Stimulated activated CD8-positive, alpha-beta memory T cell treated with anti-CD3 and anti-CD28 coated beads, Interleukin-15, amount 100 ng/mL, for 48 hours (primary cell): ENCODE measurements around the gene MMUT.
A peak's percentile ranks its signal among the peaks of the same experiment; 100 is the strongest.
"Not testable (repeated sequence)": the region's sequence is repeated elsewhere in the genome, so short reads cannot be mapped to it uniquely, and the experiment has no call there.

Experiments
- DNase-seq, 2 donors: peaks; one replicate each; pipeline ENCODE4 v3.0.0-alpha.2; 2020; ENCODE audit warnings: low read depth in 2 of 2

The MMUT gene

GRCh38 chr6:49423817-49424216 is 39.2 kb downstream of the MMUT start:
- DNase-seq, result no peak

- no peak for DNase-seq
These were observed 46.9 kb downstream of the MMUT start for GRCh38 chr6:49416195-49416594.

GRCh38 chr6:49415358-49415757 is 47.7 kb downstream of the MMUT start:
- DNase-seq, result no peak

DNA sequence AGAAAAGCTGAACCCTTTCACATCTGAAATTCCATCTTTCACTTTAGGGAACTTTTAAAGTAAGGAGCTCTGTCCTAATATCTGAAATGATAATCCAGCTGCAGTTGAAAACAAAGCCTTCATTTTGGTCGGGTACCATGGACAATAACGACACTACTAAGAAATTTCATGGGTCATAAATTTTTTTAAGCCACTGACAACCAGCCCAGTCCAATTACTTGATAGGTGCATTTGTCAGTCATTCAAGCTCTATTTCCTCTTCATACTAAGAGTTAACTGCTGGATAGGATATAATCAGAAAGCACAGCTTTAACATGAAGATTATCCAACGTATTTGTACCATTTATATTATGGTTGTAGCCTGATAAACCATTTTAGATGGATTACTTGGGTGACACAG is 52.5 kb downstream of the MMUT start:
- DNase-seq, result no peak

- DNase-seq, result peak; percentile 8 to 18
These were observed 53.0 kb downstream of the MMUT start for GRCh38 chr6:49409951-49410542.

DNA sequence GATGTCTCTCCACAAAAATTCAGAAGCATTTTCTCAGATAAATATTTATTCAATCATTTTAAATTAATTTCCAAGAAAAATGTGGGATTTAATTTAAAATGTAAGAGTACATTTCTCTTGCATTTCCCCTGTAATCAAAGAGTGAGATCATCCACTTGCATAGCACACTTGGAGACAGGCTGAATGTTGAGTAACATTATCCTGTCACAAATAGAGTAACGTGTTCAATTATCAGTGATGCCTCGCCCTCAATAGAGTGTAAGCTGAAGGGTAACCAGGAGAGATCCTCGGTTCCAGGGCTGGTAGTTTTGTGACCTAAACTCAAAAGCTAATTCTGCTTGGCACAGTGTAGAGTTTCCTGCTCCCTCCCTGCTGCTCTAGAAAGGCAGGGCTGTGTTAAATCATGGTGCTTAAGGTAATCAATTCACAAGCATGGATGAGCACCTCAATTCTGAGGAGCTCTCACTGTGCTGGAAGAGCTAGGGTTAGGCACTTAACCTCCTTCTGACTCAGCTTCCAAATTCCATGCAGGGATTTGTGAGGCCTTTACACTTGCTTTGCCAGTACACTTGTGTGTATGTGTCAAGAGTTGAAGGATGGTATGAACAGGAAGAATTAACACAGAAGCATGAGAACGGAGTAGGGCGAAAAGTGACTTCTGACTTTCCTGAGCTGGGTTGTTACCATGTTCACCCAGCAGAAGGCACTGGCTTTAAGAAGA is 56.6 kb downstream of the MMUT start:
- DNase-seq, result no peak

GRCh38 chr6:49401063-49401462 is 62.0 kb downstream of the MMUT start:
- DNase-seq, result no peak

GRCh38 chr6:49386667-49387508 is 76.2 kb downstream of the MMUT start:
- DNase-seq, result not testable (repeated sequence)

- no peak for DNase-seq
These were observed 78.1 kb downstream of the MMUT start for GRCh38 chr6:49384904-49385303.
